Anterior cingulate cortex (tissue), 58 donors: ENCODE results near the gene CEP20.
"Not testable (repeated sequence)": the region's sequence is repeated elsewhere in the genome, so short reads cannot be mapped to it uniquely, and the experiment has no call there.

ENCODE experiments used
- DNase-seq, 58 donors: peaks; one replicate each; lab custom pipeline; 2025; lab: John Stamatoyannopoulos, UW

The CEP20 gene

GRCh38 chr16:15888072-15888976, at the start of gene CEP20:
Gene CEP20, minus strand, starts transcription at chr16:15888603. Its CDS starts 18 bp downstream, at chr16:15888585.
- DNase-seq, result peak; percentile 90 to 100 (median 98)

GRCh38 chr16:15936809-15937208, 48.4 kb upstream of the CEP20 start:
- not testable (repeated sequence) for DNase-seq

- no peak for DNase-seq
Observed at GRCh38 chr16:15934991-15935390, 46.6 kb upstream of the CEP20 start.

GRCh38 chr16:15933781-15934180, 45.4 kb upstream of the CEP20 start:
- DNase-seq, result no peak

- no peak for DNase-seq
Observed at GRCh38 chr16:15932939-15933338, 44.5 kb upstream of the CEP20 start.

GRCh38 chr16:15928261-15929104, 40.1 kb upstream of the CEP20 start:
- no peak for DNase-seq

GRCh38 chr16:15925631-15926030, 37.2 kb upstream of the CEP20 start:
- no peak for DNase-seq

- no peak for DNase-seq
Observed at GRCh38 chr16:15924996-15925395, 36.6 kb upstream of the CEP20 start.

GRCh38 chr16:15919331-15919730, 30.9 kb upstream of the CEP20 start:
- no peak for DNase-seq

GRCh38 chr16:15918314-15918713, 29.9 kb upstream of the CEP20 start:
- not testable (repeated sequence) for DNase-seq

- no peak for DNase-seq
Observed at GRCh38 chr16:15916323-15916722, 27.9 kb upstream of the CEP20 start.

- no peak for DNase-seq
Observed at GRCh38 chr16:15915555-15916081, 27.2 kb upstream of the CEP20 start.

GRCh38 chr16:15913046-15913698, 24.8 kb upstream of the CEP20 start:
- no peak for DNase-seq

GRCh38 chr16:15911198-15911597, 22.8 kb upstream of the CEP20 start:
- DNase-seq, result no peak

GRCh38 chr16:15907863-15908478, 19.6 kb upstream of the CEP20 start:
- no peak for DNase-seq

GRCh38 chr16:15906439-15906838, 18.0 kb upstream of the CEP20 start:
- DNase-seq, result no peak

GRCh38 chr16:15903960-15904359, 15.6 kb upstream of the CEP20 start:
- DNase-seq, result no peak

GRCh38 chr16:15900901-15901500, 12.6 kb upstream of the CEP20 start:
- DNase-seq, result no peak

- DNase-seq, result no peak
Observed at GRCh38 chr16:15900357-15900756, 12.0 kb upstream of the CEP20 start.
